ENCODE results near the gene KCNMA1.
A peak's percentile ranks its signal among the peaks of the same experiment; 100 is the strongest.

KCNMA1 gene

DNA sequence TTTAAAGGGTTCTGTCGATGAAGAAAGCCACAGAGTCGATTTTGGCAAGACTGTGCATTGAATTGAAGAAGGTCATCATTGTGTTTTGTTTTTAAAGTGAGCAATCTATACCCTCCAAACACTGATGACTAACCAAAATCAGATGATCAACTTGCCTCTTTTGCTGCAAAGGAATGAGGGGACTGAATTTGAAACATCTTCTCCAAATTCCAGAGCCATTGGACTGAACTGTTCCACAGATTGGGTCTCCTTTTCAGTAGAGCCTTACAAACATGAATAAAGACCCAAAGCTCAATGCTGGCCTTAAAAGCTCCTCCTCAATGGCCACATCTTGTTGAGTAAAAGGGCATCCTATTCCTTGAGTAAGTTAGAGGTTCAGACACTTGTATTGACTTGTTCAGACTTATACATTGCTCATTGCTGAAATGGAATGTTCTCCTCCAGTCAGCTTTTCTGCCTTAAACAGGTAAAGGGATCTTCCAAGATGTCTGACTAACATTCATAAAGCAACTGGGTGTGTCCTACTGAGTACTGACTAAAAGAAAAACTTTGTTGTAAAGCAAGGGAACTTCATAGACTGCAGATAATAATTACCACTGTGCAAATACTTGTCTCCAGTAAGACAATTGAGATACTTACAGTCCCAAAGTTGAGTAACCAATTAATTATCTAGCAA, 630.6 kb downstream of the KCNMA1 start:
- DNase-seq (ENCODE audit: low read depth in 1 of 2, low spot score in 1 of 2) = no peak

DNA sequence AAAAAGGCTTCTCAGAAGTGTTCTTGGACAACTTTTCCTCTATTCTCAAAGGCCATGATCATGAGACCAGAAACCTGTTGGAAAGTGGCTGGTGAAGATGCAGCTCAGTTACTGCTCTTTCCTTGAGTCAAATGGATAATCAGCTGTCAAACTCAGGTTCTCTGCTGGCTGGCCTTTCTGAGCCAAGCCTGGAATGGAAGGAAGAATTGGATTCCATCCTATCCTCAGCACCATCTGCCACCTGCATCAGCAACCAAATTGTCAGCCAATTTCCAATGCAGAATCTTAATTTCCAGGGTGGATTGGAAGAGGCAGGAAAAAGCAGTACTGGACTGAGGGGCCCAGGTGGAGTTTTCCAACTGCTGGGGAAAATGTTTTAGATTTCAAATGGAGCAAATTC, 631.7 kb downstream of the KCNMA1 start:
- no peak for DNase-seq (ENCODE audit: low read depth in 1 of 2, low spot score in 1 of 2)

DNA sequence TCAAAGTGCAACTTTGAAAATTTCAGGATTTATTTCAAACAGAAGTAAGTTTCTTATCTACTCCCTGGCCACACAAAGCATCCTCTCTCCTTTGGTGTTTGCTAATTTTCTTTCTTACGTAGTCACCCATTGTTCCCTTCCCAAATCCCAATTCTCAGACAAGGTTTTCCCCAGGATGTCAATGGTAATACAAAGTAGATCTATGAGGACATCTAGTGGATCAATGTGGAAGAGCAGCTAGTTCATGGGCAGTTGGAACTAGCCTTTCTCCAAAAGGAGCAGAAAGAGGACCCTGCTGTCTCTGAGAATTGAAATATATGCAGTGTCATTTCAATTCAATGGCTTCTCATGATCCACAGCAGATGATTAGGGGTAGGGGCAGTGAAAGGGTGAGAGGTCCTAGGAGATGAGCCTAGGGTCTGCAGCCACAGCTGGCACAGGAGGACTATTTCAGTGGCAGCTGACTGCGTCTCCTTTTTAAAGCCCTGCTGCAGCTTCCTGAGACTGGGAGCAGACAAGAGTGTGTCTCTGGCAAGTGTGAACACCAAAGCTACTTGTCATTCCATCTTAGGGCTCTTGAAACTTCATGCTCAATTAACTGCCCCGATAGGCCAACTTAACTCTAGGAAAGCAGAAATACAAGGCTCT, 632.6 kb downstream of the KCNMA1 start:
- DNase-seq (ENCODE audit: low read depth in 1 of 2, low spot score in 1 of 2) = no peak

DNA sequence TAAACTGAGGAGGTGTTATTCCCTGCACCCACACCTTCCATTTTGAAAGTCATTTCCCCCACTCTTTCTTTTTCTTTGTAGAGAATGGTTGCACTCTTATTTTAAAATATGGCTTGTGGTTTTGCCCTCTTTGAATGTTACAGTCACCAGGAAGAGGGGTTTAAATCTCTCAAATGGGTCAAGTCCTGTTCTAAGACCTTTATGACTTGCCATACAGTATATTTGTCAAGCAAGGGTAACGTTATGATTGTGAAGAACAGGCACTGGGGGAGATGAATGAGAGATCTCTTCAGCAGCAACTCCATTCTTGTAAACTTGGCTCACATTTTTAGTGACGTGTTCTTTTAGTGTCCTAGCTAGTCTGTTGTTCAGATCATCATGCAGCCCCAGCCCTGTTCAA, 634.7 kb downstream of the KCNMA1 start:
- no peak for DNase-seq (ENCODE audit: low read depth in 1 of 2, low spot score in 1 of 2)

DNA sequence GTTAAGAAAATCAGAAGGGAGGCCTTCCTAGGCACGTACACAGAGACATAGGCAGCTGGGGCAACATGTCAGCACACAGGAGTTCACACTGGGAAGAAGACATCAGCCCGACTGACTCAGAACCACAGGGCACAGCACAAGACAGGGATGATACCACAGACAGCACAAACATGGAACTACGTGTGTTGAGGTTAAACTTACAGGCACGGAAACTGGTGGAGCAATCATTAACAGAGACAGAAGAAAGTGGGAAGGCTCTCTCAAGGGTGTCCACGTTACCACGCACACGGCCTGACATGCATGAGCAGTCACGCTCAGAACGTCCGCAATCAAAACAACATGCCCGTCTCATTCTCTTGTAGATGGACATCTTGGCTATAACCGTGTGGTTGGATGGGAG, 636.4 kb downstream of the KCNMA1 start:
- no peak for DNase-seq (ENCODE audit: low read depth in 1 of 2, low spot score in 1 of 2)

DNA sequence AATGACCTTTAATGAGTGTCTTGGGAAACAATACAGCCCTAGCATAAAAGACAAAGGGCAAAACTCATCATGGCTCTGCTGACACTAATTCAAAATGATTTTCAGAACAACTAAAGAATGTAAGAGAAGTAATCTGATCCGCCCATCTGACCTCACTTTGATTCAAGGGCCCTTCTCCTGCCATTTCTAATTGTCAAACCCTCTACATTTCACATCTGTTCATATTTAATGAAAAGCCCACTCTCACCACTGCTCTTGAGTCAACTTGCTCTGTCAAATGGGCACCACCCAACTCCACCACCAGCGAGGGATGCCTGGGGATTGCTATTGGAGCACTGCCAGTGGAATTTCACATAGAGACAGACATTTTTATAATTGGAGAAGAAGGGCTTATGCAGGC, 639.2 kb downstream of the KCNMA1 start:
- DNase-seq (ENCODE audit: low read depth in 1 of 2, low spot score in 1 of 2) = no peak

DNA sequence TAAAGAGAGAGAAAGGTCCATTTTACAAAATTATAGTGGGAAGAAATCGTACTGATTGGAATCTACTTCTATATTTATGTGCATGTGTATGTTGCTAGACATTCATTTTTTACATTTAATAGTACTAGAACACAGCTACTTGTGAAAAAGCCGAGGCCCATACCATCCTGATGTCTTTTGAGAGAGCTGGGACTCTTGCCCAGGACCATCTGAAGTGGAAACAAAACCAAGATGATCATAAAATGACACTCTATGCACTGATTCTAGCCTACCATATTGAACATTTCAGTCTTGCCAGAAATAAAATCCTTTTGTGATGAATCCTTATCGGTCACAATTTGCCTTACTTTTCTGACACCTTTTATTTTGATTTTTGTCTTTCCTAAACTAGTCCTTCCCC, 640.0 kb downstream of the KCNMA1 start:
- DNase-seq (ENCODE audit: low read depth in 1 of 2, low spot score in 1 of 2) = no peak

DNA sequence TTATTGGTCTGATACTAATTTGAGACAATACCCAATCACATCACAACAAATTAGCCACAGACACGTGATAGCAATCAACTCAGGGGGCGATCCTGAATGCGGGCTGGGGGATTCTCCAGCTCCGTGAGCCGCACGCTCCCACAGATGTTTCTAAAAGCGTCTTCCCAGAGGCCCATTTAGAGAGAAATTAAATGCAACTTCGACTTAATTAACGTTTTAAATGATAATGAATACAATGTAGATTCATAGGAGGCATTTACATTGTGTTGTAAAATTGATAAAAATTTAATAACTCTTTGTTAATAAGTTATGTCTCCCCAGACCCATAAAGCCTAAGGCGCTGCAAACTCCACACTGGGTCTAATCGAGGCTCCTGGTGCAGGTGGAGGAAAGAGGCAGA, 642.6 kb downstream of the KCNMA1 start:
- DNase-seq (ENCODE audit: low read depth in 1 of 2, low spot score in 1 of 2) = no peak

DNA sequence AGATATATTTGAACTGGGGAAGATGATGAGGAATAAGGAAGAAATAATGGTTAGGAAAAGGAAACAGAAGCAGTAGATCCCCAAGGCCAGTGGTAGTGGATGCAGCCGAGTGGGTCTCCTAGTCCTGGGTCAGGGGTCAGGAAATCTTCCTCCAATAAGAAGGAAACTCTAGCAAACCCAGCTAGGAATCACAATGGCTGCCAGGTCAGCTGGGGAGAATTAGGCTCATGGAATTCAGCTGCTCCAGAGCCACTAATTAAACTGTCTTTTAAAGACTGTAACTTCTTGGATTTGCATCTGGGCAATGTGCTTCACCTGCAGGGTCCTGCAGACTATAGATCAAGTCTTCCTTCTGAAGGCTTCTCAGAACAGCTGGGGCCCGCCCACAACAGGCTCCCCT, 644.4 kb downstream of the KCNMA1 start:
- no peak for DNase-seq (ENCODE audit: low read depth in 1 of 2, low spot score in 1 of 2)

DNA sequence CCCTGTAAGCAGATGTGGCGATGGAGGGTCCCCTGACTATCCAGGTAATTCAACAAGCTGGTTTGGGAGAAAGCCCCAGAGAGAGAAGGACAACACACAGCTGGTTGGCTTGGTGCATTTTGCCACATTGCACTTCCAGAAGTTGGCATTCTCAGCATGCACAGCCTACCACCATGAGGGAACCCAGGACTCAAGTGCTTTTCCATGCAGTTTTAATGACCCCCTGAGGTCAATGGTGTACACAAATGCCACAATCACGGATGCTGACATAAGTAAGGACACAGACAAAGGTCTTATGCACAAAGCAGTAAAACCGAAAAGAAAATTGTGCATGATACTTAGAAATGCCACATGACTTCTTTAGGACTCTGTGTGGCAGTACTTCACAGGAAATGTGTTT, 645.1 kb downstream of the KCNMA1 start:
- no peak for DNase-seq (ENCODE audit: low read depth in 1 of 2, low spot score in 1 of 2)

DNA sequence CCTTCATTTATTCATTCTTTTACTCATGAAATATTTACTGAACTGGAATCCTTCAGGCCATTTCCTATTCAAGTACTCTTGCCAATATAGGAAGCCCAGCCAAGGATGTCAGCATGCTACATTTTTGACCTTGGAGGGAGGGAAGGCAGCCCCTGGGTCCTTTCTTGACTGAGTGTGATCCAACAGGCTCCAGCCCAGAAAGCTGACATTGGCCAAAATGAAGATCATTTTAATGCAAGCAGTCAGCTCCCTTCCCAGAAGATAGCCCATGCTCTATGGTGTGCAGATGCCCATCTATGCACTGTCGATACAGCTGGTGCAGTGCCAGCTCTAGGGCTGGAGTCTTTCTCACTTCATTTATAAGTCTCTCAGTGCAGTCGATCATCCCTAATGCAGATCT, 646.0 kb downstream of the KCNMA1 start:
- no peak for DNase-seq (ENCODE audit: low read depth in 1 of 2, low spot score in 1 of 2)

DNA sequence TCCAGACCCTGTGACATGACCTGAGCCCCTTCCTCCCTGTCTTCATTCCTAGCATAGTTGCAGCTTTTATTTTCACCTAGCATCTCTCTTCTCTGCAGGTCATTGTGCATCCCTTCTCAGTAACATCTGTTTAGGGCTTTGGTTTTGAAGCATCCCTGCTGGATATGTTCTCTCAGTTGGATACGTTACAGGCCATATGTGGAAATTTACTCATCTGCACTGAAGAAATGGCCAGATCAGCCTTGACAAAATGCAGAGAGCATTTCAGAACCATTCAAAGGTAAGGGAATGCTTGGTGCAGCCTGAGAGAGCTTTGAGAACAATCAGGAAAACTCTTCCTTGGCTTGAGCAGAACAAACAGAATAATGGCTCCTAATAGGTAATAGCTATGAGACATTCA, 647.0 kb downstream of the KCNMA1 start:
- DNase-seq (ENCODE audit: low read depth in 1 of 2, low spot score in 1 of 2) = no peak

DNA sequence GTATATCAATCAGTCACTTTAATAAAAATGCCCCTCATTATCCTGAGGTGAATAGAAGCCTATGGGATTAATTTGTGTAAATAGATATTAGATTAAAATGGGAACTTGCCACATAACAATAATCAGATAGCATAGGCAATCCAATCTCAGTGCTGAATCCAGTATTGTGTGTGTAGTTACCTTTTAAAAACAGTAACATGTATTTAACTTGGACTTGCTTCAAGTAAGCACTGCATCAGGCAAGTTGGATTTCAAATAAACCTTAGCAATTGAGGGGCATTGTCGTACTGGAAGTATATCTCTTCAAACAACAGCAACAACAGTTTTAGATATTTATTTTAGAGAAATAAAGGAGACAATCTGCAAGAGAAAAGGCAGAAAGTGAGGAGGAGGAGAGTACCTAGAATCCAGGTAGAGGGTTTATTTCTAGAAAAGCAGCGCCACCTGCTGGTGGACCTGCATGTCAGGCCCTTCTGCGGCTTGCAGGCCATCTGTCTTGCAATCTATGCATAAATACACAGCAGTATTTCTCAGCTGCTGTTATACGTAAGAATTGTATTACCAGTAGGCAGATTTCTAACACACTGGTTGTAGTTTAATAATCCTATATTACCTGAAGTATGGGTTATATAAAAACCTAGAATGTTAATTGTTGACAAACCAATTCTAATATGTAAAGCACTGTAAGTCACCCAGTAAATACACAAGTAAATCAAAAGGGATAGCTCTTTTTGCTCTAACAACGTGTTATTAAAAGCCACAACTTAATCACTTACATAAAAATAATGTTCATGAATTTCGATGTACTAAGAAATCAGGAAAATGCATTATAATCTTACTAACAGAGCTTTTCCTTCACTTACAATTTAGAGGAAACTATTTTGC, 652.8 kb downstream of the KCNMA1 start:
- DNase-seq (ENCODE audit: low read depth in 1 of 2, low spot score in 1 of 2) = peak; percentile 9 to 30

DNA sequence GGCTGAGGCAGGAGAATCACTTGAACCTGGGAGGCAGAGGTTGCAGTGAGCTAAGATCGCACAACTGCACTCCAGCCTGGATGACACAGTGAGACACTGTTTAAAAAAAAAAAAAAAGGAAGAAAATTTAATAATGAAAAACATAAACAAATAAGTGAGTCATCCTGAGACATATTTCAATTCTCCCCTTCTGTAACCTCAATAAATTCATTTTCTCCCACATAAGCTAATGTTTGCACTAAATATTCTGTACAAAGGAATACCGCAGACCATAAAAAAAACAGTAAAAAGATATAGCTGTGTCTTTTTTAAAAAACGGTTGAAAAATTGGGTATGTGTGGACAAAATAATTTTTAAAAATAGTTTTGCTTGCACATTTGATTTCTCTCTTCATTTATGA, 654.0 kb downstream of the KCNMA1 start:
- no peak for DNase-seq (ENCODE audit: low read depth in 1 of 2, low spot score in 1 of 2)

DNA sequence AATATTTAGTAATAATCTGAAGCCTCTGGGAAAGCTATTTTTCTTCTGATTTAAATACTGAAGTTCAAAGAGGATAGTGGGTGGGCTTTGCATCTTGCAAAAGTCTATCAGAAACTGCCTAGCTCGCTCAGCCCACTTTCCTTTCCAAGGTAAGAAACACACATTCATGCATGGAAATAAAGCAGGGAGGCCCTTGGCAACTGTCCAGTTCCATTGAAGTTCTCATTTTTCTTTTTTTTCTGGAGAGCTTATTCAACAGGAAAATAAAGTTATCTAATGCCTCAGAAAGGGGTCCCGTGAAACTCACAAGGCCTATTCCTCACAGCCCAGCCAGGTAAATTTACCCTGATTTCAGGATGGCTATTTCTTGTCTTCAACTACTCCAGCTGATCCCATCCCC, 654.9 kb downstream of the KCNMA1 start:
- DNase-seq (ENCODE audit: low read depth in 1 of 2, low spot score in 1 of 2) = no peak

DNA sequence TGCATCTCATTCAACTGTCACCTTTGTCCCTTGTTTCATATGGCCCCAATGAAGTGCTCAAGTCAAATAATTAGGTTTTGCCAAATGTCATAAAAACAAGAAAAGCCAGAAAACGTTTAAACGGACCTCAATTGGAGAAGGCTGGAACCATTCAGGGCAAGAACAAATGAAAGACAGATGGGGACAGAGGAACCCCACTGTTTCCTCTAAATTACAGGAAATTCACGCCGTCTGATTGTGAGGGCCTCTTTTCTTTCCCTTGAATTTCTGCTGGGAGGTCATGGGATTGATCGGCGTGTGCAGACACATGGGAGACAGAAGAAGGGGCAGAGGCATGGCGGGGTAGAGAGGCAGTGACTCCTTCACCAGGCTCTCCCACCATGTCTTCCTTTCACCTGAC, 656.4 kb downstream of the KCNMA1 start:
- DNase-seq (ENCODE audit: low read depth in 1 of 2, low spot score in 1 of 2) = no peak

DNA sequence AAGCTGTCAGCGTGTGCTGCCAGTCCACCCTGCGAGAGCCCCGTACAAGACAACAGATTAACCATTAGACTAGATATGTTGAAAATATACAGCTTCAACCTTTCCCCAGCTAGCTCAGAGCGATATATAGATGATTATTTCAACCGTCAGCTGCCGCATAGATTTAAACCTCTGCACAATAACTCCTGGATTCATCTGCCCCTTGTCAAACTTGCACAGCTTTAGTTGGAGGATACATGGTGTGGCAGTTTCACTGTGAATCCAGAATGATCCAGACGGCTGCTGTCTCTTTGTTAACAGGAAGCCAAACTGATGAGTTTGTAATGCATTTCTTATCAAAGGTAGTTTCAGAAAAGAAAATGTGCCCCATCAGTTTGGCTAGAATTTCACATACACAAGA, 659.7 kb downstream of the KCNMA1 start:
- no peak for DNase-seq (ENCODE audit: low read depth in 1 of 2, low spot score in 1 of 2)

DNA sequence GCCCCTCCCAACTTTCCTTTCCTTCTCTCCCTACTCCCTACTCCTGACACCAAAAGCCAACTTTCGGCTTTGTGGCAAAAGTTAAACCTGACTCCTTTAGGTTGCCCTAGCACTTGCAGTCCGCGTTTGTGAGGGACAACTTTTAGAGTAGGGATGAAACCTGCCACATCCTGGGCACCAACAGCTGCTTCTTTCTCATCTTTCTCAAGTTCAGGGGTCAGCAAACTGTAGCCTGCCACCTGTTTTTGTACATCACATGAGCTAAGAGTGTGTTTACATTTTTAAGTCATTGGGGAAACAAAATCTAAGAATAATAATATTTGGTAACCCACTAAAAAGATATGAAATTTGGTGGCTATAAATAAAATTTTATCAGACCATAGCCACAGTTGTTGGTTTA, 660.6 kb downstream of the KCNMA1 start:
- no peak for DNase-seq (ENCODE audit: low read depth in 1 of 2, low spot score in 1 of 2)

DNA sequence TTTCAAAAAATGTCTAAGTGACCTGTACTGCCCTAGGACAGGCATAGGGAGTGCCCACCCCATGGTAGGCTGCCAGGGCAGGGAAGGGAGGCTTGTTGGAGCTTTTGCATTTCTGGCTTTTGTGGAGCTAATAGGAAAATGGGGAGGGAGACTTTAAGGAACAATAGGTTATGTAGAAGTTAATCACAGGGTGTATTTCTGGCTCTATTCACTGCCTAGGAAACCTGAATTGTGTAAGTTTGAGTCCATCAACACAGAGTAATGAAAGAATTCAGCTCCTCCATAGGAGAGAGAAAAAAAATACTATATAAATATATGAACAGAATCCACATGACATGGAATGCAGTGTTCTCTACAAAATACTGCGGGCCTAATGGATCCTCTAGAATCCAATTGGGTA, 661.5 kb downstream of the KCNMA1 start:
- no peak for DNase-seq (ENCODE audit: low read depth in 1 of 2, low spot score in 1 of 2)

DNA sequence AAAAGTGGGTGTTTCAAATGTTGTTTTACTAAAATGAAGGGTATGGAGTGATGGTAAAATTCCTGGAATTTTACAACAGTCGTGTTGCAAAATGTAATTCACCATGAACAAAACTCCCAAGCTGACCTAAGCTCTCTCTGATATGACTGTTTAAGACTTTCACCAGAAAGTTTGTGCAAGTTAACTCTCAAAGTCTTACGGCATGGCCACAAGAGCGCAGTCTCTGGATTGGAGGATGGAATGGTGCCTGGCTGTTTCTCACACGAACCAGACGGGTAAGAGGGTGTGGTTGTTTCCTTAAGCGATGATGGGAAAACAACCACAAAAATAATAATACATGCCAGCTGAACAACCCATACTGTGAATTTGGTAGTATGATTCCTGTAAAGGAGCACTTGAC, 662.5 kb downstream of the KCNMA1 start:
- no peak for DNase-seq (ENCODE audit: low read depth in 1 of 2, low spot score in 1 of 2)

DNA sequence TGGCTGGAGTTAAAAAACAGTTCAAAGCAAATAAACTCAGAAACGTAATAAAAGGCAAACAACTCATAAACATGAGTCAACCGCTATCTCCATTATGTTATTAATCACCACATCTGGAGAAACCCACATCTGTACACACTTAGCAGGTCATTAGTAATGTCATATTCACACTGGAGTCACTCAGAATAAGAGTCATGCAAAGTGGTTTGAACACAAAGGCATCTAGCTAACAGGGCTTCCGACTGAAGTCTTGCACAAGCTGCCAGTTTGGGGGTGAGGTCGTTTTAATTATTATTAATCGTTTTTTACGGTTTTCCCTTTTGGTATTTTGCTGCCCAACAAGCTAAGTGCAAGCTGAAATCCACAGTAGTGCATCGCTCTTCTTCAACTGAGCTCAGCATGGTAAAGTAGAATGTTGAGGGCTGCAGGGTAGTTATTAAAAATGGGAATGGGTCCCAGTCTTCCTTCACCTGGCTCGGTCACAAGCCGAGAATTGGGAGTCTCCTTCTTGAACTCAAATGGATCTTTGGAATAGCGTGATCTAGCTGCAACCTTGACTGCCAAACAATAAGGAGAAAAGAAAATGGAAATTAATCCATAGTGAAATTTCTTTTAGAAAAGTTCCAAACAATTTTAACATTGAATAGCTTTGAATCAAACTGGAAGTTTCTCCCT, 663.5 kb downstream of the KCNMA1 start:
- no peak for DNase-seq (ENCODE audit: low read depth in 1 of 2, low spot score in 1 of 2)

Measured in activated T-helper 1 cell treated with anti-CD3 and anti-CD28 coated beads, Interleukin-2, amount 50 U/mL, for 16 hours (primary cell).